ENCODE data around the gene VLDLR. TPM values are rescaled to one million over a fixed set of nuclear protein-coding genes. Genes with fewer than 3 reads are reported as not detected.

The VLDLR gene
- total and polyA plus RNA-seq, 2 of the 8 experiments (the other 6 are each of a cell fraction or from before 2014, with no cell fraction given), result 24.2 to 49.1 TPM

GRCh38 chr9:2616692-2617377 lies 4.8 kb upstream of the VLDLR start (continued):
- no peak for TF ChIP-seq HDAC2 (IDR thresholded peaks at IDR 0.05; ENCODE audit: borderline replicate concordance in 1 of 2, low read depth in 2 of 2, low read length in 2 of 2)
- no peak for TF ChIP-seq POLR2AphosphoS5 (IDR thresholded peaks at IDR 0.05; ENCODE audit: low read depth, low read length)
- TF ChIP-seq RAD21 (IDR thresholded peaks at IDR 0.05 in 1 of 2, conservative IDR thresholded peaks at IDR 0.05 in 1 of 2; ENCODE audit: low read depth in 2 of 2, low read length in 2 of 2), result no peak
